HG03064 (cell line): ENCODE measurements around the gene TST.

ENCODE experiments used
- ATAC-seq: cut with Tn5 transposase; IDR thresholded peaks from one replicate; pipeline ENCODE4 v1.9.1; 2021; ENCODE audit warnings: low read depth; ENCODE audit not compliant: unreplicated experiment

TST gene

GRCh38 chr22:36988075-36988832 is 31.0 kb downstream of the TST start:
- ATAC-seq: no peak

DNA sequence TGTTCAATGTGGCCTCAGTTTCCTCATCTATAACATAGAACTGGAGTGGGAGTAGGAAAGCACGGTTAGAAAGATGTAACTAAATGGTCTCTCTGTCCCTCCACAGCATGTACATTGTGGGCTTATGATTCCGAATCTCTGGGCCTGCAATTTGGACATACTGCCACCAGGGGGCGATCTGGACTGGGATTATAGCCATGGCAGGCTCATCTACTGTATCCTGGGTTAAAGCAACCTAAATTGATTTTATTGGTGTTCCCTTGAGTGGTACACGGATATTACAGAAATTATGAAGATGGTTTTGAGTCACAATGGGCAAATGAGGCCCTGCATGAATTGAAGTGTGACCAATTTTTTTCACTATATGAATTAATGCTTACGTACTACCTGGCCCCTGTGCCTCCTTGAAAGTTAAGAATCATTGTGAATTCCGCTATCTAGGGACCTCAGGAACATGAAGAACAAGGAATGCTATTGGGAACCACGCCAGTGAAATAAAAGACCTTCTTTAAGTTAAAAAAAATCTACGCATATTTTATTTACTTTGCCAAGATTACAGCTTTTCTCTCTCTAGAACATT is 32.9 kb downstream of the TST start:
- ATAC-seq: no peak

GRCh38 chr22:36985211-36985889 is 33.9 kb downstream of the TST start:
- ATAC-seq: no peak

DNA sequence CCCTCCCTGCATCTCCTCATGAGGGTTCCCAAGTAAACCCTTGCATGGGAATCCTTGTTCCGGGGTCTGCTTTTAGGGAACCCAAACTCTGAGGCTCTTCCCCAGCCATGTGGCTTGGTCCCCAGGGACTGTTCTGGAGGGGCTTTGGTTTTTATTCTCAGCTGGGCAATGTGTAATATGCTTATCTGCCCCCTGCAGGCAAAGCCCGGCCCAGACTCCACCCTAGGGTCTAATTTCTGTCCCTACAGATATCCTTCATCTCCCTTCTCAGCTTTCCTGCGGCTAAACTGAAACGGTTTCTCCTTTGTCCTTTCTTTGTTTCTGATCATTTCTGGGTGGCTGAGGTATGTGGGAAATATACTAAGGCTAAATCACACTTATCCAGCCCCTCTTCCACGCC is 37.1 kb downstream of the TST start:
- no peak for ATAC-seq

- ATAC-seq: no peak
Observed at GRCh38 chr22:36981247-36981775, 37.9 kb downstream of the TST start.

DNA sequence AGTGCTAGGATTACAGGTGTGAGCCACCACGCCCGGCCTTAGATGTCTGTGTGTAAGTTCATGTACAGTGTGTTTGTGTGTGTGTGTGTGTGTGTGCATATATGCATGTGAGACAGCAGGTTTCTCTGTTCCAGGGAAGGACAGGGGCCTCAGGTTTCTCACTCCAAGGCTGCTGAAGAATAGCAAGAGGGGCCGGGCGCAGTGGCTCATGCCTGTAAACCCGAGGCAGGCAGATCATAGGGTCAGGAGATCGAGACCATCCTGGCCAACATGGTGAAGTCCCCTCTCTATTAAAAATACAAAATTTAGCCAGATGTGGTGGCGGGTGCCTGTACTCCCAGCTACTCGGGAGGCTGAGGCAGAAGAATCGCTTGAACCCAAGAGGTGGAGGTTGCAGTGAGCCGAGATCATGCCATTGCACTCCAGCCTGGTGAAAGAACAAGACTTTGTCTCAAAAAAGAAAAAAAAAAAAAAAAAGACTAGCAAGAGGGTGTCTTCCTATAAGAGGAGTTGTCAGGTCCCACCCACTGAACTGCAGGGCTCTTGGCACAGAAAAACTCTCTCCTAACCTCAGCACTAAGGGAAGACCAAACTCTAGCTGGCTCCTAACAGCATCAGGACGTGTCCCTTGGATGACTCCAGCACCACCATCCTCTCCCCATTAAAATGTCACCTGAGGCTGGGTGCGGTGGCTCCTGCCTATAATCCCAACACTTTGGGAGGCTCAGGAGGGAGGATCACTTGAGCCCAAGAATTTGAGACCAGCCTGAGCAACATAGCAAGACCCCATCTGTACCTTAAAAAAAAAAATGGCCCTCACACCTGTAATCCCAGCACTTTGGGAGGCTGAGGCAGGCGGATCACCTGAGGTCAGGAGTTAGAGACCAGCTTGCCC is 40.0 kb downstream of the TST start:
- no peak for ATAC-seq

DNA sequence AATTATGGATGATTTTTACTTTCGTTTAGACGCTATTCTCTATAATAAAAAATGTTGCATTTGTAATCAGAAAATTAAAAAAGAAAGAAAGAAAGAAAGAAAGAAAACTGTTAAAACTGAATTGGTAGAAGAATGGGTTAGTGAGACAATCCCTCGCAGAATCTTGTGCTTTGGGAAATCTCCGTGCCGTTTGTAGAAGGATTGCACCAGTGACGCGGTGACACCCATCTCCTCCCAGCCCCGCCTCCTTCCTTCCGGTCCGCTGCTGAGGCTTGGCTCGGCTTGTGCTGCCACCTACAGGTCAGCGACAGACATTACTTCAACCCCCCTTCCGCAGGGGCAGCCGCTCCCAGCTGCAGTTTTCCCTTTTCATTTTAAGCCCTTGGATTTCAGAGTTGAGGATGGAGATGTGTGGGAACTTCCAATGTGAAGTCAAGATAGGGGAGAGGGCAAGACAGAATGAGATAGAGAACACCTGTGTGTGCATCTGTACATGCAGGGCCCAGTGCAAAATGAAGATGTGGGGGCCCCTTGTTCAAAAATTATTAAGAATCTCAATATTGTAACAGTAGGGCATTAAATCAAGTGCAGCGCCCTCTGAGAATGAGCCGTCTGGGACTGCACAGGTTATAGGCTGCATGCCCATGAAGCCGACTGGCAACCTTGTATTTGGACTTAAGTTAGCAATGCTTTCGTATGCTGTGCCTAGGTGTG is 41.1 kb downstream of the TST start:
- ATAC-seq: peak; percentile 60

GRCh38 chr22:36977401-36977861 is 41.8 kb downstream of the TST start:
- ATAC-seq: no peak

DNA sequence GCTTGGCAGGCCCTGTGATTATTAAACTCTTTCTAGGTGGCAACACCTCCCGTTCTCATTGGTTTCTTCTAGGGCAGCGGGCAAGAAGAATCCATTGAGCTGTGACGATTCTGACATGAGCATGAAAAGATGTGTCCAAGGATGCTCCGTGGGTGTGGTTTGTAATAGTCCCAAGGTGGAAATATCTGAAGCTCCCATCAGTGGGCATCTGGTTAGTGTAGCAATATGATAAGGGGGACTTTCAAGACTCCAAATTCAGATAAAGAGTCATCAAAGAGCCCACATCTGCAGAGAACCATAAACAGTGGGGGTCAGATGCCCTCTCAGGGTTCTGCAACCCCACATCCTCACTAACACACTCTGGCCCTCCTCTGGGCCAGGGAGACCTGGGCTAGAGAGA is 42.6 kb downstream of the TST start:
- no peak for ATAC-seq

GRCh38 chr22:36971341-36972125 is 47.7 kb downstream of the TST start:
- no peak for ATAC-seq

- ATAC-seq: no peak
Observed at GRCh38 chr22:36968249-36968964, 50.8 kb downstream of the TST start.

DNA sequence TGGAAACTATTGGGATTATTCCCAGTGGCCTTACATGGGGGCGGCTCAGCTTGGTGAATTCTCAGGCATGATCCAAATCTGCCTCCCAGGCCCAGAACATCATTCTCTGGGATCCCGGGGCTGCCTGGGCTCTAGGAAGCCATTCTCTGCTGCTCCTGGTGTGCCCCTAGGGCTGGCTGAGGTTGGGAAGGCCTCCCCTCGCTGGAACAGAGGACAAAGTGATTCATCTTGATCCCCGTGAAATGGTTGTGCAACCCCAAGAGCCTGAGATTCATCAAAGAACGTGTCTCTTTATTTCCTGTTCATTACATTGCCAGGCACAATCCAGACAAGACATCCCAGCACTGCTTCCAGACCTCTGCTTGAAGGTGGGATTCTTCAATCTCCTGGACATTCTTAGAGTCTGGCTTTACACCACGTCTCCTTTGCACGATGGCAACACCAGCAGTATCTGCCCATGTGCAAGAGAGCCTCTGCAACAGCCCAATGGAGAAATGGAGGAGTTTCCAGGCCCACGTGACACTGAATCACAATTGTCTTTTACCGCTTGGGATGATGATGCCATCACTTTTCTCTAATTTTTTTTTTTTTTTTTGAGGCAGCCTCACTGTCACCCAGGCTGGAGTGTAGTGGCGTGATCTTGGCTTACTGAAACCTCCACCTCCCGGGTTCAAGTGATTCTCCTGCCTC is 52.3 kb downstream of the TST start:
- no peak for ATAC-seq

- ATAC-seq: no peak
Observed at GRCh38 chr22:36965696-36966095, 53.6 kb downstream of the TST start.

DNA sequence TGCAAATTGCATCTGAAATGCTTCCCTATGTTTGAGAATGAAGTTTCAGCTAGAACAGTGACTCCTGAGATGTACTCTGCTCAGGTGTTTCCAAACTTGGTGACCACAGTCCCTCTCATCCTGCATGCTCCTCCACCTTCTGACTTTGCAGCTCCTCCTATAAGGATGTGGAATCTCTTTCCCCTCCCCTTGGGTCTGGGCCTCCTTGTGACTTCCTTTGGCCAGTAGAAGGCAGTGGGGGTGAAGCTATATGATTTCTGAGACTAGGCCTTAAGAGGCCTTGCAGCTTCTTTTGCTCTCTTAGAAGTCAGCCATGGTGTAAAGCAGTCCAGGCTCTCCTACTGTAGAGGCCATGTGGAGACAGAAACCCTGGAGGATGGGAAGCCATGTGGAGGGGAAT is 55.1 kb downstream of the TST start:
- no peak for ATAC-seq

GRCh38 chr22:36963302-36963701 is 55.9 kb downstream of the TST start:
- ATAC-seq: no peak

- ATAC-seq: no peak
Observed at GRCh38 chr22:36961626-36962025, 57.6 kb downstream of the TST start.
